ENCODE results near the gene AHDC1.

DNA sequence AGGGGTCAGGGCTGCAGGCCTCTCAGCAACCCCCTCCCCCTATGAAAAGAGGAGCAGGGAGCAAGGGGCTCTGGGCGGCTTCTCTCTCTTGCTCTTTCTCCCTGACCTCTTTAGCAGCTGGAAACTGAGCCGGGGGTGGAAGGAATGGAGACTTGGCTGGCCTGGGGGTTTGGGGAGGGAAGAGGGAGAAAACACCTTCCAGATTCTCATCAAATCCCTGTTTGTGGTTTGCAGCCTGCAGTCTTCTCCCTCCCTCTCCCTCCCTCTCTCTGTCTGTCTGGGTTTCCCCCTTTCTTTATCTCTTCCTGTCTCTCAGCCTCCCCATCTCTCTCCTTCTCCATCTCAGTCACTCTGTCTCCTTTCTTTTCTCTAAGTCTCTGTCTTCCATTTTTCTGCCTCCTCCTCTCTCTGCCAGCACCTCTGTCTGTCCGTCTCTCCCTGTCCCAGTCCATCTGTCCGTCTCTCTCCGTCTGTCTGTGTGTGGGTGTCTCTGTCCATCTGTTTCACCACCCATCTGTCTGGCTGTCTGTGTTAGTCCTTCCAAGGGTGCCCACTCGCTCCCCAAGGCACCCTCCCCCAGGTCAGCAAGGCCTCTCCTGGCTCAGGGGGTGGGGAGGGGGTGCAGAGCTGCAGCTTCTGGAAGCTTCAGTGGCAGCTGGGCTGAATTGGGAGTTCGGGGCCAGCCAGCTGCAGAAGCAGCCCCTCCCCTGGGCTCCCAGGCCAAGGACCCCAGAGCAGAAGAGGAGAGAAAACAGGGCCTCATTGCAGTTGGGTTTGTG, 6.2 kb downstream of the AHDC1 start:
- TF ChIP-seq POLR2A (IDR thresholded peaks at IDR 0.05; ENCODE audit: low read depth, low read length) (no peak), EZH2 (IDR thresholded peaks at IDR 0.05; ENCODE audit: borderline replicate concordance, low read depth, low read length, severe bottlenecking) (no peak), POLR2AphosphoS5 (IDR thresholded peaks at IDR 0.05; ENCODE audit: insufficient read depth, low read depth, low read length) (no peak), MYC (IDR thresholded peaks at IDR 0.05; ENCODE audit: low read depth, low read length) (no peak), JUN (IDR thresholded peaks at IDR 0.05; ENCODE audit: borderline replicate concordance, insufficient read depth, insufficient read length, low read depth) (no peak)
- TF ChIP-seq, protein P1, sequence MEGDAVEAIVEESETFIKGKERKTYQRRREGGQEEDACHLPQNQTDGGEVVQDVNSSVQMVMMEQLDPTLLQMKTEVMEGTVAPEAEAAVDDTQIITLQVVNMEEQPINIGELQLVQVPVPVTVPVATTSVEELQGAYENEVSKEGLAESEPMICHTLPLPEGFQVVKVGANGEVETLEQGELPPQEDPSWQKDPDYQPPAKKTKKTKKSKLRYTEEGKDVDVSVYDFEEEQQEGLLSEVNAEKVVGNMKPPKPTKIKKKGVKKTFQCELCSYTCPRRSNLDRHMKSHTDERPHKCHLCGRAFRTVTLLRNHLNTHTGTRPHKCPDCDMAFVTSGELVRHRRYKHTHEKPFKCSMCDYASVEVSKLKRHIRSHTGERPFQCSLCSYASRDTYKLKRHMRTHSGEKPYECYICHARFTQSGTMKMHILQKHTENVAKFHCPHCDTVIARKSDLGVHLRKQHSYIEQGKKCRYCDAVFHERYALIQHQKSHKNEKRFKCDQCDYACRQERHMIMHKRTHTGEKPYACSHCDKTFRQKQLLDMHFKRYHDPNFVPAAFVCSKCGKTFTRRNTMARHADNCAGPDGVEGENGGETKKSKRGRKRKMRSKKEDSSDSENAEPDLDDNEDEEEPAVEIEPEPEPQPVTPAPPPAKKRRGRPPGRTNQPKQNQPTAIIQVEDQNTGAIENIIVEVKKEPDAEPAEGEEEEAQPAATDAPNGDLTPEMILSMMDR (IDR thresholded peaks at IDR 0.05; ENCODE audit: extremely low read depth in 1 of 2, insufficient read depth in 1 of 2, low read depth in 1 of 2, low read length in 2 of 2), result no peak
- TF ChIP-seq, protein P2, sequence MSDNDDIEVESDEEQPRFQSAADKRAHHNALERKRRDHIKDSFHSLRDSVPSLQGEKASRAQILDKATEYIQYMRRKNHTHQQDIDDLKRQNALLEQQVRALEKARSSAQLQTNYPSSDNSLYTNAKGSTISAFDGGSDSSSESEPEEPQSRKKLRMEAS (IDR thresholded peaks at IDR 0.05; ENCODE audit: insufficient read depth, insufficient read length), result no peak
